HK-2 (cell line): ENCODE results near the gene ADM2.

Experiments
- DNase-seq: peaks from one replicate; pipeline ENCODE4 v3.0.0-alpha.2; 2018; ENCODE audit not compliant: unreplicated experiment

The ADM2 gene

DNA sequence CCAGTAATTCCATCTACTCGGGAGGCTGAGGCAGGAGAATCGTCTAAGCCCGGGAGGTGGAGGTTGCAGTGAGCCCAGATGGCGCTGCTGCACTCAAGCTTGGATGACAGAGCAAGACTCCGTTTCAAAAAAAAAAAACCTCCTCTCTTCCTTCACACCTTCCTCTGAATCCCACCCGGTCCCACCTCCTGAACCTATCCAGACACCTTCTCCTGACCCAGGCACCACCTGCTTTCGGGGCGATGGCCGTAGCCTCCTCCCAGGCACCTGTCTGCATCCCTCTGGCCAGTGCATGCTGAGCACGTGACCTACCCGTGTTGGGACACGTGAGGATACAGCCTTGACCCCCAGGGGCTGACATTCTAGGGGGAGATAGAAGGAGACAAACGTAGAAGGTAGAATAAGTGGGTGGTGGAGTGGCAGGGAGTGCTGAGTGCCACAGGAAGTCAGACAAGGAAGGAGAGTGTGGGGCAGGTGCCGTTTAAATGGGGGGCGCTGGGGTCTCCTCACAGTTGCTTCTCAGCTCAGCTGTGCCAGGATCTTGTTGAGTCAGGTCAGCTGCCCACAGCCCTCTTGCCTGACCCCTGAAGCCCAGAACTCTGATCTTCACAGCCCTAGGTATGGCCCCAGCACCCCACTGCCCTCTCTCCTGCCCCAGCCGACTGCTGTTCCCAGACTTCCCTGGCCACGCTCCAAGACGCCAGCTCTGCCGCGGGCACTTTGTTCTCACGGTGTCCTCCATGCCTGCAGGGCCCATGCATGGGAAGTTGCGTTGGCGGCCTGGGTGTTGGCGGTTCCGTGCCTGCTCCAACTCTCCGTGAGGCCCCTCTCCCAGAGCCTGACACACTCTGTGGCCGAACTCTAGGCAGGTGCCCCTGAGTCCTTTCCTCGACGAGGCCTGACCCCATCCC lies 4.1 kb downstream of the ADM2 start:
- DNase-seq, result no peak

DNA sequence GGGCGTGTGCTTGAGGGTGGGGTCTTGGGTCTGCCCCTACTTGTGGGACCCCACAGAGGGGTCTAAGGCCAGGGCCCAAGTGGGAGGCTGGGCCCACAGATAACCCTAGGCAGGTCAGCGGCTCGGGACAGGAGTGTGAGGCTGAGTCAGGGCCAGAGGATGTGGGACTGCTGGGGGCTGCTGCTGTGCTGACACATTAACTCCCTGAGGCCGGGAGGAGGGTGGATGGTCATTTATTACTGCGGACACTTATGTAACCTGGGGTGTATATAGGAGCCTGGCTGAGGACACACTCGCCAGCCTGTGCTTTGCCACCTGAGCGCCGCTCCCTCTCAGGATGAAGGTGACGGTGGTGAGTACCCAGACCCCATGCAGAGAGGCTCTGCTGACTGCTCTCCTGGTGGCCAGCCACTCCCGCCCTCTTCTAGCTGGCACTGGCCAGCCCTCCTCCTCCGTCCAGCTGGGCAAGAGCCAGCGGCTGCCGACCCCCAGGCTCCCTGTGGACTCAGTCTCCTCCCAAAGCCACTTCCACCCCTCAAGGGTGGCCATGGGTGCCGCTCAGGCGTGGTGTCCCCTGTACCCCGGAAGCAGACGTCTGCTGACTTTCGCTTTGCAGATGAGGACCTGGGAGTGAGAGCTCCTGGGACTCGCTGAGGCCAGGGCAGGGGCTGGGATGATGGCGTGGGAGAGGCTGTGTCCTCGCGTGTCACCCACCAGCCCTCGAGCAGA lies 5.4 kb downstream of the ADM2 start, which contains the start of gene MIOX:
Gene MIOX, plus strand, starts transcription at position 299 of the 729 bp plus-strand sequence. Its CDS starts 39 bp downstream, at position 338.
- DNase-seq, result peak; percentile 73

DNA sequence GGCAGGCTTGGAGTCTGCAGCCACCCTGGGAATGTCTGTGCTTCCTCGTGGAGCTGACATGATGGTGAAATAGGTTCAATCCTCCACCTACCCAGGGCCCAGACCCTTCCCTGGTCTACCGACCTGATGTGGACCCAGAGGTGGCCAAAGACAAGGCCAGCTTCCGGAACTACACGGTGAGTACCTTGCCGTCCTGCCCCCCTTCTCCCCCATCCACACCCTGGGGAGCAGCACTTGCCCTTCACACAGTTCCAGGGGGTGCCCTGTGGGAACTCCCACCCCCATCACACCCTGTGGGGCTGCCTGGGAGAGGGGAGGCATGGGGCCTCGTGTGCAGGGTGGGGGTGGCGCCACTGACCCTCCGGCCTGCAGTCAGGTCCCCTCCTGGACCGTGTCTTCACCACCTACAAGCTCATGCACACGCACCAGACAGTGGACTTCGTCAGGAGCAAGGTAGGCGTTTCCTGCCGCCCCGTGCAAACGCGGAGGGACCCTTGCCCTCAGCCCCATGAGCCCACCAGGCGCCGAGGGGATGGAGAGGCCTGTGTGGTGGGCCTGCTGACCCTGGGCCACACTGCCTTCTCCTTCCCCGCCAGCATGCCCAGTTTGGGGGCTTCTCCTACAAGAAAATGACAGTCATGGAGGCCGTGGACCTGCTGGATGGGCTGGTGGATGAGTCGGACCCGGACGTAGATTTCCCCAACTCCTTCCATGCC lies 6.1 kb downstream of the ADM2 start:
- DNase-seq, result no peak

DNA sequence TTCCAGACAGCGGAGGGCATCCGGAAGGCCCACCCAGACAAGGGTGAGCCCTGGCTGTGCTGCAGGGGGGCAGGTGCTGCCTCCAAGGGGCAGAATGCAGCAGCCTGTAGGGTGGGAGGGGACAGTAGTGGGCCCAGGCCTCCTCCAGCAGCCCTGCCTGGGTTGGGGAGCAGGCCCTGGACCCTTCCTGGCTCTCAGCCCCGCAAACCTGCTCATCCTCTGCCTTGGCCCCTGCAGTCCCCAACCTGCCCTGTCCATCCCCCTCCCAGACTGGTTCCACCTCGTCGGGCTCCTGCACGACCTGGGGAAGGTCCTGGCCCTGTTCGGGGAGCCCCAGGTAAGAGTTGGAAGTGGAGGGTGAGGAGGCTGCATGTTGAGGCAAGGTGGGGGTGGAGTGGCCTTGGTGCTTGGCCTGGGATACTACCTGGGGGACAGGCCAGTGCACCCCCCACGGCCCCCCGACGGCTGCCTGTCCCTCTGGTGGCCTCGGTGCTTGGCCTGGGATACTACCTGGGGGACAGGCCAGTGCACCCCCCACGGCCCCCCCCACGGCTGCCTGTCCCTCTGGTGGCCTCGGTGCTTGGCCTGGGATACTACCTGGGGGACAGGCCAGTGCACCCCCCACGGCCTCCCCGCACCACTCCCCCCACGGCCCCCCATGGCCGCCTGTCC lies 6.8 kb downstream of the ADM2 start:
- no peak for DNase-seq

DNA sequence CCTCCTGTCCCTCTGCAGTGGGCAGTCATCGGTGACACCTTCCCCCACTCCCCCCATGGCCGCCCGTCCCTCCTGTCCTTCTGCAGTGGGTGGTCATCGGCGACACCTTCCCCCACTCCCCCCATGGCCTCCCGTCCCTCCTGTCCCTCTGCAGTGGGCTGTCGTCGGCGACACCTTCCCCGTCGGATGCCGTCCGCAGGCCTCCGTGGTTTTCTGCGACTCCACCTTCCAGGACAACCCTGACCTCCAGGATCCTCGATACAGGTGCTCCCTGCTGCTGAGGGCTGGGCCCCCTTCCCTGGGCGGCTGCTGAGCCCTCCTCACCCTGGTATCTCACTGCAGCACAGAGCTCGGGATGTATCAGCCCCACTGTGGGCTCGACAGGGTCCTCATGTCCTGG lies 7.5 kb downstream of the ADM2 start:
- no peak for DNase-seq

DNA sequence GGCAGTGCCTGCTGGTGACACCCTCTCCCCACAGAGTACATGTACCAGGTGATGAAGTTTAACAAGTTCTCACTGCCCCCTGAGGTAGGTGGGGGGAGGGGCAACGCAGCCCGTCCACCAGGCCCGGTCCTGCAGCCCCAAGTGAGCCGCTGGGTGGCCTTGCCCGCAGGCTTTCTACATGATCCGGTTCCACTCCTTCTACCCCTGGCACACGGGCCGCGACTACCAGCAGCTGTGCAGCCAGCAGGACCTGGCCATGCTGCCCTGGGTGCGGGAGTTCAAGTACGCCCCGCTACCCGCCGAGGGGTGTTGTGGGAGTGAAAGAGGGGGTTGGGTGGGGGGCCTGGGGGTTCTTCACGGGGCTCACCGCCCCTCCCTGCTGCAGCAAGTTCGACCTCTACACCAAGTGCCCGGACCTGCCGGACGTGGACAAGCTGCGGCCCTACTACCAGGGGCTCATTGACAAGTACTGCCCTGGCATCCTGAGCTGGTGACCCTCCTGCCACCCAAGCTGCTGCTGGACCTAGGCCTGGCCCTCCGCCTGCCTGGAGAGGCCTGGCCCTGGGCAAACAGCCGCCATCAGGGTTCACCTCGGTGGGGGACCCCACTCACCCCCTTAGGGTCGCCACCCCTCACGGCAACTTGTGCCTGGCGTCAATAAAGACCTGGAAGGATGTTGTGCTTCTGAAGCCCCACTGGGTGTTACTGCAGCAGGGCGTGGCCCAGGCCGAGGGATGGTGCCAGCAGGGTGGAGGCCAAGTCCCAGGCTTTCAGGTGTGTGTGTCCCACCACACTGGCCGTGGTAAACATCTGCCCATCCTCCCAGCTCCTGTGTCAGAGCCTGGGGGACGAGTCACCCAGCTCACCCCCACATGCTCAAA lies 8.3 kb downstream of the ADM2 start:
- no peak for DNase-seq

DNA sequence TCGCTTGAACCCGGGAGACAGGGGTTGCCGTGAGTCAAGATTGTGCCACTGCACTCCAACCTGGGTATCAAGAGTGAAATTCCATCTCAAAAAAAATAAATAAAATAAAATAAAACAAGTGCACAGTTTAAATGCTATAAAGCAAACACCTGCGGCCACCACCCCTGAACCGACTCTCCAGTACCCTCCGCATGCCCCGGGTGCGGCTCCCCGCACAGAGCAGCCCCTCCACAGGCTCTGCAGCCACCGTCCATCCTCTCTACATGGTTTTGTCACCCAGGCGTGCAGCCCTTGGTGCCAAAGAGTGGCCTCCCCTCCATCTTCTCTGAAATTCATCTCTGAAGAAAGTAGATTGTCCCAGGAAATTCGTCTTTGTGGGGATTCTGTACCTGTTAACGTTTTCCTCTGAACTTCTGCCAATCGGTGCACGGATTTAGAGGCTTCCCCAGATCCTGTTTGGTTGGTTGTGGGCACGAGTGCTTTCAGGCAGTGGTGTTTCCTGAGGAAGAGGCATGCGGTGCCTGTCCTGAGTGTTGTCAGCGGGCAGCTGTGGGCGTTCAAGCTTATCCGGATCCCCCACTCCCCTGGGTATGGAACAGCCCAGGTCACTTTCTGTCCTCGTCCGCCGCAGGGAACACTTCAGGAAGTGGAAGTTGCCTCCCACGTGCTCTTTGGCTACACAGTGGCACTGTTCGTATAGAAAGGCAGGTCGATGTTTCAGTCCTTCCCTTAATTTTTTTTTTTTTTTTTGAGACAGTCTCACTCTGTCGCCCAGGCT lies 9.4 kb downstream of the ADM2 start:
- no peak for DNase-seq

DNA sequence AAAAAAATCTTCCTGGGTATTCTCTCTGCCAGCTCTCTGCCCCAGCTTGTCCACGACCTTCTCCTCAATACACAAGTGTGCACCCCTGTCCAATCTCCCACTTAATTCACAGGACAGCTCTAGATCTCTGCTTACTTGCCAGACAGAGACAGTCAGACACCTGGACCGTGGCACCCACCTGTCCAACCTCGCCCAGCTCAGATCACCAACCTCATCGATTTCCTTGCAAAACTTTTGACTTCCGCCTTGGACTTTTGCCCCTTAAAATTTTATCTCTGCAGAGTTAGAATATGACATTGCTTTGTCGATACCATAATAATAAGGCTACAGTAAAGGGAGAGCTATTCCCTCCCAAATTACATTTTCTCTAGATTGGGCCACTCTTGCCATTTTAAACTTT lies 15.8 kb downstream of the ADM2 start:
- no peak for DNase-seq

DNA sequence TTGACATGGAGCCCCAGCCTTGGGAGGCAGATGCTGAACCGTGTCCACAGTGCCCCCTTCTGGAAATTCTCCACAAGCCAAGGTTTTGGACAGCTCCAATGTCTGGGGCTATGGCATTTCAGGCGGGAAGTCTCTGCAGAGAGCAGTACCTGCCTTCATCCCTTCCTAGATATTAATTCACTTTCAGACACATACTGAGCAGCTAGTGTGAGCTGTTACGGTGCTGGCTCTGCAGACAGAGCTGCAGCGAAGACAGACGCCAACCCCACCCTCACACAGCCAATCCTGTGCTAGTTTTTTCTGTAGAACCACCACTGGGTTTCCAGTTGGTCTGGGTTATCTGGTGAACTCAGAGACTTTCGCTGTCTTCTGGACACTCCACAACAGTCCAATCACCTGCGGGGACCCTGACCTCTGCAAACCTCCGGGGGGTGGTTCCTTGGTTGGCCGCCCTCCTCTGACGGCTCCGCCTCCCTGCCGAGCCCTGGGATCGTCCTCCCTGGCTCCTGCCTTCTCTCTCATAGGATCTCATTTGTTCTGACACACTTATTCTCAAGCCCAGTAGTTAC lies 17.1 kb downstream of the ADM2 start:
- peak; percentile 72 for DNase-seq

DNA sequence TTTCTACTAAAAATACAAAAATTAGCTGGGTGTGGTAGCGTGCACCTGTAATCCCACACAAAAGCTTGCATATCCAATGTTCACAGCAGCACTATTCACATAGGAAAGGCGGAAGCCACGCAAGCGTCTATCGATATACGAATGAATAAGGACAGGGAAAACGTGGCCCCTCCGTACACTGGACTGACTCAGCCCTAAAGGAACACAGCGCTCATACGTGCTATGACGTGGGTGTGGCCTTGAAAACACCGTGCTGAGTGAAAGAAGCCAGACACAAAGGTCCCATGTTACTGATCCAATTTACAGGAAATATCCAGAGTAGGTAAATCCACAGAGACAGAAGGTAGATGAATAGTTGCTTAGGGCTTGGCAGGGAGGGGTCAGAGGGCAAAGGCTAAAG lies 19.1 kb downstream of the ADM2 start:
- no peak for DNase-seq

DNA sequence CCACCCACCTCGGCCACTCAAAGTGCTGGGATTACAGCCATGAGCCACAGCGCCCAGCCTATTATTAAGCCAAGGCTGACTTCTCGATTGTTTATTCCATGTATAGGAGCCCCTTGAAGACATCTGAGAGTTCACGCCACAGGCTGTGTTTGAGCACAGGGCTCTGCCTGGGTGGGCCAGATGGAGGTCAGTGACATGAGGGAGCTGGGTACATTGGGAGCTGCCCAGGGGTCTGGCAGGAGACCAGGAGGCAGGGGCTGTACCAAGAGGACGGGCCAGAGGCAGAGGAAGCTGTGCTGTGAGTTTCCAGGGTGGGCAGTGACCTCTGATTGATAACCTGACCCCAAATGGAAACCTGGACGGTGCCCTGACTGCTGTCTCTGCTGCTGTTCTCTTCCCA lies 20.8 kb downstream of the ADM2 start:
- no peak for DNase-seq

DNA sequence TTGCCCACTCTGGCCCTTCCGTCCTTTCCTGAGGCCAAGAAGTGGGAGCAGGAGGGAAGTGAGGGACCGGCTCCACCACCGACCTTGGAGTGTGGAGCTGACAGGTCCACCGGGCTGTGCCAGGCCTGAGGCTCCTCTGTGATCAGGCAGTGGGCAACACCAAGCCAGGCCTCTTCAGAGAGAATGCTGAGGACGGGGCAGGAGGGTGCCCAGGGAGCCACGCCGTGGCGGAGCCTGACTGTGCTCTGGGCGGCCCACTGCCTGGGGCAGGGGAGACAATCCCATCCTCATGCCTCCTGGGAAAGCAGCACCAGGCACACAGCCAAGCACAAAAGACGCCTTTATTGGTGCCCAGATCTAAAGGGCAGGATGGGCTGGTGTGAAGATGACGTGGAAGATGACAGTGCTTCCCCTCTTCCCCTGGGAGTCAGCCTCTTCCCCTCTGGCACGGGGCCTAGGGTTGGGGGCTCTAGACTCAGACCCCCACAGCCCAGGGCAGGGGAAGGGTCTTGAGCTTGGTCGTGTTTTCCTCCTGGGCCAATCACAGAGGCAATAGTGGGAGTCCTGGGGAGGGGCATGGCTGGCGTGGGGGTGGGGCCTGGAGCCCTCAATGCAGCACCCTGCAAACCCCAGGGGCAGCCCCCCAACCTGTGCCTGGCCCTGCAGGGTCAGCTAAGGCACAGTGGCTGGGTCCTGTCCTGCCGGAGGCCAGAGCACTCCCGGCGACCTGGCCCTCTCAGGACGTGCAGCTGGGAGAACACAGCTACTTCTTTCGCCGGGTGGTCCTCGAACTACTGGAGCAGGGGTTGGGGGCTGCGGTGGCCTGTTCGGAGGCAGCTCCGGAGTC lies 21.5 kb downstream of the ADM2 start:
- no peak for DNase-seq

DNA sequence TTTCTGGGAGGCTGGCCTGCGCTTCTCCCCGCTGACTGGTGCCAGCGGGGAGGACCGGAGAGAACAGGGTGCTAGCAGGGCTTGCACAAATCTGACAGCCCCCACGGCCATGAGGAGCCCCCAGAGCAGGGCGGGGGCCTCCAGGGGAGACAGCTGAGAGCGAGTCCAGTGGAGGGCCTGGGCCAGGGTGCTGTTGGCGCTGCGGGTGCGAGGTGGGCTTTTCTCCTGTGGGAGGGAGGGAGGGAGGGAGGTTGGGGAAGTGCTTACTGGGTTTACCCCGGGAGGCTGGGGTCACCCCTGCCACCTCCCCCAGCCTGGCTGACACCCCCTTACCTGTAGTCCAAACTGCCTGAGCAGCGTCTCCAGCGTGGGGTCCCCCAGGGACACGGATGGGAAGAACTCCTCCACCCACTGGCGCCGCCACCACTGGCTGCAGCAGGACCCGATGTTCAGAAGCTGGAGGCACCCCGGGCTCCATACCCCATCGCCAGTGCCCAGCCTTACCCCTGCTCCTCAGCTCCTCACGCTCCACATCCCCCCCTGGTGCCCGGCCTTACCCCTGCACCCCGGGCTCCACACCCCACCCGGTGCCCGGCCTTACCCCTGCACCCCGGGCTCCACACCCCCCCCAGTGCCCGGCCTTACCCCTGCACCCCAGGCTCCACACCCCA lies 22.3 kb downstream of the ADM2 start:
- DNase-seq, result no peak

DNA sequence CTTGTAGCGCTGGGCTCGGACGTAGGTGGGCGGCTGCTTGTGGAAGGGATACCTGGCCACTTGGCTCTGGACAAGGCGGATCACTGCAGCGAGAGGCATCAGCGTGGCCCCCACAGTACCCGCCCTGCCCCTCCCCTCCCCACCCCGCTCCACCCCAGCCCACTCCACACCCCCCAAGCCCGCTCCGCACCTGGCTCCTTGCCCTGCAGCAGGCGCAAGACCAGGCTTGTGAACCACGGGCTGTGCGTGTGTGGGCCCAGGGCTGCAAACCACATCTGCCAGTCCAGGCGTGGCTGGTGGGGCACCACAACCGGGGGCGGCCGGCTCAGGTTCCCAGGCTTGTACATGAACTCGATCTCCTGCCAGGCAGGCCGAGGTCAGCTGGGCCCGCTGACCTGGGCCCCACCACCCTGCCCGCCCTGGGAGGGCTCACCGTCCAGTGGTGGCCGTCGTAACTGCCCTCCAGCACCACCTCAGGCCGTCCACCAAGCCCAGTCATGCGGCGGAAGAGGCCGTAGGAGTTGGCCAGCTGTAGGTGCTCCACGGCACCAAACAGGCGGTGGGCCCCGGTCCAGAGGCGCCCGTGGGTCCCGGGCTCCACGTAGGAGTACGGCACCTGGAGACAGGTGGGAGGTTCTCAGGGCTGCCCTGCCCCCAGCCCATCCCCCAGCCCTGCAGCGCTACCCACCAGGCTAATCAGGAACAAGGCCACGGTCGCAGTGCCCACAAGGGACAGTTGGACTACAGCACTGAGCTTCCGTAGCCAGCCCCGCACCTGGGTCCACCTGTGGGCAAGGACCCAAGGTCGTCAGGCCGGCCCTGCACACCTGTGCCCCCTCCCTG lies 23.2 kb downstream of the ADM2 start:
- DNase-seq, result no peak

DNA sequence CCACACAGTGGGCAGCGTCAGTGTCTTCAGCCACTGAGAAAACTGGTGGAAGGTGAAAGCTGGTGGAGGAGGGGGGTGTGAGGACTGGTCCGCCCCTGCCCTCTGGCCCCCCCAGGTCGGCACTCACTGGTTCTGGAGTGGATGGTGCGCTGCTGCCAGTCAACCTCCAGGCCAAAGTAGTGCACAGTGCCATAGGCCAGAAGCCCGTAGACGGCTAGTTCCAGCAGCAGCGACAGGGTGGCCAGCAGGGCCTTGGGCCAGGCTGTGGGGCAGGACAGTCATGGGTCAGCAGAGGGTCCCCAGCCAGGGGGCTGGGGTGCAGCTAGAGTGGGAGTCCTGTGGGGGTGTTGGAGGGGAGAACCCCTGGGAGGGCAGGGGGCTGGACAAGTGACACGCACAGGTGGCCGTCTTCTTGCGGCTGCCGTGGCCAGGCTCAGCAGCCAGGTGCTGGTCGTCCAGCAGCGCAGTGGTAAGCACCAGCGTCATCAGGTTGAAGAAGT lies 24.0 kb downstream of the ADM2 start:
- DNase-seq, result no peak

DNA sequence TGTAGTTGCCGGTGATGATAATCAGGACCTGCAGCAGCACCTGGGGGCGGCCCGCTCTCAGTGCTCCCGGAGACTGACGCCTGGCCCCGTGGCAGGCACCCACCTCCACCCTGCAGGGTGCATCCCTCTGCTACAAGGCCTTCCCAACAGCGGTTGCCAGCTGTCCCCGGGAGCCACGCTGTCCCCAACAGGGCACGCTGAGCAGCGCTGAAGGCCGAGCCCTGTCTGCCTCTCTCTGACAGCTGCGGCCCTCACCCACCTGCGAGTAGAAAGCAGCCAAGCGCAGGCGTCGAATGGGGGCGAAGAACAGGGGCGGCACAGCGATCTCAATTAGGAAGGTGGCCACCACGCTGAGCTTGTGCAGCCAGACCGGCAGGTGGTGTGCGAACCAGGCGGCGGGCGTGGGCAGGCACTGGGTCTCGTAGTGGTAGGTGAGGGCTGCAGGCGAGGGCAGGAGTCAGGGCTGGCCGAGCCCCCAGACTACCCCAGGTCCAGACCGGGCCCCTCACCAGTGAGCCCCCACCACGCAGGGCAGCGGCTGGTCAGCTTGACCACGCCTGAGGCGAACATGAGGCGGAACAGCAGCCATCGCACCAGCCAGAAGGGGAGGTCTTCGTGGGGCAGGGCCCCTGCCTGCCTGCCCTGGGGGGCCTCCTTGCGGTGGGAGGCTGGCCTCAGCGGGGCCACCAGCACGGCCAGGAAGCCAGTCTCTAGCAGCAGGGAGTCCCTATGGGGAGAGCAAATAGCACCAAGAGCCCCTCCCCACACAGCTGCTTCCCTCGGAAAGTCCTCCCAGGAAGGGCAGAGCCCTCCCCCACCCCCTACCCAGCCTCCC lies 24.6 kb downstream of the ADM2 start:
- DNase-seq, result no peak
